Upper lobe of left lung (tissue), 6 donors: ENCODE measurements around the gene PRR14. TPM values are rescaled to one million over a fixed set of nuclear protein-coding genes. Genes with fewer than 3 reads are reported as not detected.

Experiments
- ATAC-seq, 2 donors: fragments of 200-7000 bp; cut with Tn5 transposase; one replicate each; pipeline ENCODE4 v1.9.1; 2022; ENCODE audit warnings: mild to moderate bottlenecking in 2 of 2, moderate library complexity in 2 of 2; ENCODE audit not compliant: low FRiP score in 2 of 2
- DNase-seq, 2 donors: peaks; one replicate each; pipeline ENCODE4 v3.0.0-alpha.2; 2019 to 2020
- H3K27ac ChIP-seq, 4 donors: fragments of 200-600 bp; sonication (generic); one replicate each; pipeline ENCODE4 v1.5.1; 2016 to 2019
- H3K27me3 ChIP-seq, 4 donors: fragments of 200-600 bp; sonication (generic); one replicate each; pipeline ENCODE4 v1.5.1; 2017 to 2019
- H3K36me3 ChIP-seq, 4 donors: fragments of 200-600 bp; sonication (generic); one replicate each; pipeline ENCODE4 v1.5.1; 2016 to 2019
- H3K4me1 ChIP-seq, 4 donors: fragments of 200-600 bp; sonication (generic); one replicate each; pipeline ENCODE4 v1.5.1; 2018 to 2019
- H3K4me3 ChIP-seq, 4 donors: fragments of 200-600 bp; sonication (generic); one replicate each; pipeline ENCODE4 v1.5.1; 2017 to 2019; ENCODE audit warnings: mild to moderate bottlenecking in 2 of 4, moderate library complexity in 1 of 4
- H3K9me3 ChIP-seq, 4 donors: fragments of 200-600 bp; sonication (generic); one replicate each; pipeline ENCODE4 v1.5.1; 2018 to 2019
- EP300 ChIP-seq, 4 donors: sonication (generic); formaldehyde crosslinking; IDR thresholded peaks; one replicate each; pipeline ENCODE4 v1.5.1; 2017; ENCODE audit warnings: antibody characterized with exemption in 4 of 4, control low read depth in 2 of 4
- POLR2A ChIP-seq, 4 donors: fragments of 450-650 bp; IDR thresholded peaks; one replicate each; pipeline ENCODE4 v1.5.1; 2016 to 2017; ENCODE audit warnings: antibody characterized with exemption in 4 of 4, mild to moderate bottlenecking in 2 of 4
- POLR2AphosphoS5 ChIP-seq, 2 donors: sonication (generic); formaldehyde crosslinking; IDR thresholded peaks; one replicate each; pipeline ENCODE4 v1.5.1; 2017; ENCODE audit warnings: antibody characterized with exemption in 2 of 2
- WGBS, 2 donors: methylation state at CpG; one replicate each; pipeline ENCODE4 v1.1.5; 2017 to 2018; 5-methylcytosine and 5-hydroxymethylcytosine counted together
- total RNA-seq, 6 donors: library from RNA; depleted of rRNA in 4 of 6; stranded (reverse); fragments of >200 nt in 4 of 6; gene quantifications; one replicate each; pipeline versions ENCODE4 v1.1.0 to v1.2.1, GENCODE V29; 2016 to 2021
- TF ChIP-seq, protein P1 (sequence below), 6 experiments: fragments of 450-650 bp in 4 of 6; fragments of 200-600 bp in 2 of 6; sonication (generic) in 2 of 6; IDR thresholded peaks; one replicate each; pipeline ENCODE4 v1.5.1; 2016 to 2019; ENCODE audit warnings: antibody characterized with exemption in 6 of 6
- donor health status: DM: no; HTN: no; CAD: no; lungs with moderate emphysema.
- donor health status: DM: no; HTN: yes; CAD: no; lungs with severe emphysema.

PRR14 gene
- total RNA-seq, 6 donors from 2014 or later, result 34.5 to 160 (median 54.9) TPM

DNA sequence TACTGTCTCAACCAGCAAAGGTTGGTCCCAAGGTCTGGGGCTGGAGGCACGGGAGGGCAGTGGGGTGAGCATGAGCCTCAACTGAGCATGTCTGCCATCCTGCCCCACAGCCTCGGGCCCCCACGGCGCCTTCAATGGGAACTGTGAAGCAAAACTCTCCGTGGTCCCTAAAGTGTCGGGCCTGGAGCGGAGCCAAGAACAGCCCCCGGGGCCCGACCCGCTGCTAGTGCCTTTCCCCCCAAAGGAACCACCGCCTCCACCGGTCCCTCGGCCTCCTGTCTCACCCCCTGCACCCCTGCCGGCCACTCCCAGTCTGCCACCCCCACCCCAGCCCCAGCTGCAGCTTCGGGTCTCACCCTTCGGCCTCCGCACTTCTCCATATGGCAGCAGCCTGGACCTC lies 11.7 kb downstream of the PRR14 start:
- DNase-seq (peak in 1 of 2 donors; percentile 79), ATAC-seq (no peak)
- H3K27ac ChIP-seq, result no peak overlapping the region
- no peaks in the 10 kb centered on the region for H3K27me3 ChIP-seq
- TF ChIP-seq EP300 (IDR thresholded peaks at IDR 0.05) (no peak), POLR2A (IDR thresholded peaks at IDR 0.05) (no peak)
- H3K4me1 ChIP-seq, result peaks cover 25 to 50% (median 26%) of the 10 kb centered on the region in 4 donors
- WGBS, 2 donors, result 81 to 86% methylated on average over 14 to 16 of the region's 17 CpGs
- peaks cover 43 to 65% (median 61%) of the 10 kb centered on the region in 4 donors for H3K36me3 ChIP-seq
- no peaks in the 10 kb centered on the region for H3K9me3 ChIP-seq
- no peak overlapping the region for H3K4me3 ChIP-seq

DNA sequence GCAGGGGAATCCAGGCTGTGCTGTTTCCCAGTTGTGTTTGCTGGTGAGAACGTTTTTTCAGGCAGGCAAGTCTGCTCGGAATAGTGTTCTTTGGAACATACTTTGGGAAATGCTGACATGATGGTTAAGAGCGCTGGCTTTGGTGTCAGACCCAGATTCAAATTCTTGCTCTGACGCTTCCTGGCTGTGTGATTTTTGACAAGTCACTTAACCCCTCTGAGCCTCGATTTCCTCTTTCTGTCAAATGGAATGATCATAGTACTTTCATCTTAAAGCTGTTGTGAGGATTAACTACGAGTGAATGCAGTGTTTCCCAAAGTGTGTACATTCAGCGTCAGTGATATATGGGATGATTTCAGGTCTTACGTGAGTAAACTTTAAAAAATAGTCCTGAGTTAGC lies 12.3 kb downstream of the PRR14 start:
- no peaks in the 10 kb centered on the region for H3K27me3 ChIP-seq
- 85 to 86% methylated on average over 8 of the region's 8 CpGs for WGBS, 2 donors
- no peak overlapping the region for H3K27ac ChIP-seq
- no peaks in the 10 kb centered on the region for H3K9me3 ChIP-seq
- DNase-seq (no peak), ATAC-seq (no peak)
- H3K4me1 ChIP-seq, result peaks cover 24 to 47% (median 24%) of the 10 kb centered on the region in 4 donors
- no peak overlapping the region for H3K4me3 ChIP-seq
- peaks cover 49 to 71% (median 67%) of the 10 kb centered on the region in 4 donors for H3K36me3 ChIP-seq
- TF ChIP-seq EP300 (IDR thresholded peaks at IDR 0.05) (no peak), POLR2AphosphoS5 (IDR thresholded peaks at IDR 0.05) (no peak), POLR2A (IDR thresholded peaks at IDR 0.05) (no peak)
- TF ChIP-seq, protein P1, sequence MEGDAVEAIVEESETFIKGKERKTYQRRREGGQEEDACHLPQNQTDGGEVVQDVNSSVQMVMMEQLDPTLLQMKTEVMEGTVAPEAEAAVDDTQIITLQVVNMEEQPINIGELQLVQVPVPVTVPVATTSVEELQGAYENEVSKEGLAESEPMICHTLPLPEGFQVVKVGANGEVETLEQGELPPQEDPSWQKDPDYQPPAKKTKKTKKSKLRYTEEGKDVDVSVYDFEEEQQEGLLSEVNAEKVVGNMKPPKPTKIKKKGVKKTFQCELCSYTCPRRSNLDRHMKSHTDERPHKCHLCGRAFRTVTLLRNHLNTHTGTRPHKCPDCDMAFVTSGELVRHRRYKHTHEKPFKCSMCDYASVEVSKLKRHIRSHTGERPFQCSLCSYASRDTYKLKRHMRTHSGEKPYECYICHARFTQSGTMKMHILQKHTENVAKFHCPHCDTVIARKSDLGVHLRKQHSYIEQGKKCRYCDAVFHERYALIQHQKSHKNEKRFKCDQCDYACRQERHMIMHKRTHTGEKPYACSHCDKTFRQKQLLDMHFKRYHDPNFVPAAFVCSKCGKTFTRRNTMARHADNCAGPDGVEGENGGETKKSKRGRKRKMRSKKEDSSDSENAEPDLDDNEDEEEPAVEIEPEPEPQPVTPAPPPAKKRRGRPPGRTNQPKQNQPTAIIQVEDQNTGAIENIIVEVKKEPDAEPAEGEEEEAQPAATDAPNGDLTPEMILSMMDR (IDR thresholded peaks at IDR 0.05), result no peak

DNA sequence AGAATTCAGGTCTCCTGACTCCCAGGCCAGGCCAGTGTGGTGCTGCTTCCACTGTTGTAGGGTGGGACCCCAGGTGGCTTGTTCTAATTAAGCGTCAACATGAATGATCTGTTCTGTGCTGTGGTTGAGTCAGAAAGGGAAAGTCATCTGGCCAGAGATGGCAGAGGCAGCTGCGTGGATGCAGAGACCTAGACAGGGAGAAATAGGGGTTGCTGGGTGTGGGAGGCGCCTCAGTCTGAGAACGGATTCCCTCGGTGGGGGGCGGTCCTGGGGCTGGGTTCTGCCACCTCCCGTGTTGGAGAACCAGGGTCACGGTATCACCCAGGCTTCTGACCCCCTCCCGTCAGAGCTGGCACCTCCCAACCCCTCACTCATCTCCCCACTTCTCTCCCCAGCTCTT lies 13.1 kb downstream of the PRR14 start:
- Histone ChIP-seq H3K9me3 (no peaks in the 10 kb centered on the region), H3K27me3 (no peaks in the 10 kb centered on the region), H3K36me3 (peaks cover 53 to 79% (median 75%) of the 10 kb centered on the region in 4 donors), H3K27ac (no peak overlapping the region), H3K4me3 (no peak overlapping the region), H3K4me1 (peaks cover 24 to 47% (median 24%) of the 10 kb centered on the region in 4 donors)
- DNase-seq (no peak), ATAC-seq (no peak)
- TF ChIP-seq, protein P1 (IDR thresholded peaks at IDR 0.05), result no peak
- TF ChIP-seq POLR2A (IDR thresholded peaks at IDR 0.05) (no peak), POLR2AphosphoS5 (IDR thresholded peaks at IDR 0.05) (no peak), EP300 (IDR thresholded peaks at IDR 0.05) (no peak)
- WGBS, 2 donors, result 80 to 89% methylated on average over 9 of the region's 9 CpGs

DNA sequence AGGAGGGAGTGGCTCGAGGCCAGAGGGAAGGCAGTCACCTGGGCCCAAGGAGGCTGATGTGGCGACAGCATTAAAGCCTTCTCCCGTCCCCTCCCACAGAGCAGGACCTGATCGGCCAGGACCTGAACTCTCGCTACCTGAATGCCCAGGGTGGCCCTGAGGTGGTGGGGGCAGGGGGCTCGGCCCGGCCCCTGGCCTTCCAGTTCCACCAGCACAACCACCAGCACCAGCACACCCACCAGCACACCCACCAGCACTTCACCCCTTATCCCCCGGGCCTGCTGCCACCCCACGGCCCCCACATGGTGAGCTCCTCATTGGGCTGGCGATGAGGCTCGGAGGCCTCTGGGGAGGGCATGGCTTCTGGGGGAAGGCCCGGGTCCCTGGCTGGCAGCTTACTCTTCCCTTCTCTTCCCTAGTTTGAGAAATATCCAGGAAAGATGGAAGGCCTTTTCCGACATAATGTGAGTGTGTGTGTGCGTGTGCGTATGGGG lies 13.9 kb downstream of the PRR14 start:
- DNase-seq (no peak), ATAC-seq (no peak)
- Histone ChIP-seq H3K4me3 (no peak overlapping the region), H3K36me3 (peaks cover 61 to 87% (median 83%) of the 10 kb centered on the region in 4 donors), H3K9me3 (no peaks in the 10 kb centered on the region), H3K4me1 (peaks cover 24 to 47% (median 24%) of the 10 kb centered on the region in 4 donors), H3K27me3 (no peaks in the 10 kb centered on the region), H3K27ac (no peak overlapping the region)
- TF ChIP-seq POLR2AphosphoS5 (IDR thresholded peaks at IDR 0.05), result no peak
- TF ChIP-seq POLR2A (IDR thresholded peaks at IDR 0.05), result no peak
- TF ChIP-seq, protein P1 (IDR thresholded peaks at IDR 0.05), result no peak
- 86 to 93% methylated on average over 7 to 14 of the region's 15 CpGs for WGBS, 2 donors

DNA sequence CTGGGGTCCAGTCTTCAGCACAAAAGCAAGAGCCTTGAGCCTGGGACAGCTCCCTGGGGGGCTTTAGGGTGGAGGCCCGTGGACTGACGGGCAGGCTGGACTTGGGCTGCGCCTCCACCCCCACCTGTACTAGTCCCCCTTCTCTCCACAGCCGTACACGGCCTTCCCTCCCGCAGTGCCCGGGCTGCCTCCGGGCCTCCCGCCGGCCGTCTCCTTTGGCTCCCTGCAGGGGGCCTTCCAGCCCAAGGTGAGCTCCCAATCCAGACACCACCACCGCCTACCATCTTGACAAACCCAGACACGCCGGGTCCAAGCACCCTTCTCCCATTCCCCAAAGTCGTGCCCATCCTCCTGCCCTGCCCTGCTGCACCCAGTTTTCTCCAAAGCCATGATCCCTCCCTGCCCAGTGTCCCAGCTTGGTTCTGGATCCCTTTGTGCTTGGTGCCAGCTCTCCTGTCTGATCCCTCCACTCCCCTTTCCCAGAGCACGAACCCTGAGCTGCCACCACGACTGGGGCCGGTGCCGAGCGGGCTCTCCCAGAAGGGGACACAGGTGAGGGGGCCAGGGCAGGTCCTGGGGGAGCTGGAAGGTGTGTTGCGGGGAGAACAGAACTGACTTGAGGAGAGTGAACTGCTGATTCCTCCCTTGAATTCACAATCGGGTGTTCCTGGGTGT lies 14.5 kb downstream of the PRR14 start:
- no peak for DNase-seq
- 90 to 94% methylated on average over 16 to 22 of the region's 22 CpGs for WGBS, 2 donors
- Histone ChIP-seq H3K36me3 (peaks cover 65 to 94% (median 90%) of the 10 kb centered on the region in 4 donors), H3K27ac (no peak overlapping the region), H3K4me1 (peaks cover 20 to 41% (median 22%) of the 10 kb centered on the region in 4 donors), H3K9me3 (no peaks in the 10 kb centered on the region), H3K27me3 (no peaks in the 10 kb centered on the region), H3K4me3 (no peak overlapping the region)
- no peak for TF ChIP-seq POLR2AphosphoS5 (IDR thresholded peaks at IDR 0.05)
- TF ChIP-seq POLR2A (IDR thresholded peaks at IDR 0.05), result no peak
- no peak for TF ChIP-seq EP300 (IDR thresholded peaks at IDR 0.05)
- TF ChIP-seq, protein P1 (IDR thresholded peaks at IDR 0.05), result no peak
- no peak for ATAC-seq
